GM21576 (cell line): ENCODE measurements around the gene ISL1.

Experiments
- ATAC-seq: cut with Tn5 transposase; IDR thresholded peaks from one replicate; pipeline ENCODE4 v1.9.1; 2021; ENCODE audit warnings: mild to moderate bottlenecking, moderate library complexity; ENCODE audit not compliant: unreplicated experiment

The ISL1 gene

GRCh38 chr5:51383131-51384121 lies at the start of gene ISL1:
TSS of gene ISL1 (plus strand) at chr5:51383448. CDS start at chr5:51383672, 224 bp downstream.
- ATAC-seq: no peak

DNA sequence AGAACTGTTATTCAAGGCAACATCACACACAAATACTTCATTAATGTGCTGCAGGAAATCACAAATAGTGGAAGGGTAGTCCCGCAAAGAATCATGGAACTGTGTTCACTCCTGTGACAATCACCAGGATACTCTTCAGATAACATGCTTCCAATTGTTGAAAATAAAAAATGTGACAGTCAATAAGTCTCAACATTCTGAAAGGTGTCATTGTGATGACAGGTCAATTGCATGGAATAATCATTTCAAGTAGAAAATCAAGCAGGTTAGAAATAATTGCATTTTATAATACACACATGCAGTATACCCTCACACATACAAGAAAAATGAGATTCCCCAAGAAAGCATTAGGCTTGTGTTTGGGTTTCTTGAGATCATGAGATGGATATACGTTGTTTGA lies 46.4 kb upstream of the ISL1 start:
- ATAC-seq: no peak

DNA sequence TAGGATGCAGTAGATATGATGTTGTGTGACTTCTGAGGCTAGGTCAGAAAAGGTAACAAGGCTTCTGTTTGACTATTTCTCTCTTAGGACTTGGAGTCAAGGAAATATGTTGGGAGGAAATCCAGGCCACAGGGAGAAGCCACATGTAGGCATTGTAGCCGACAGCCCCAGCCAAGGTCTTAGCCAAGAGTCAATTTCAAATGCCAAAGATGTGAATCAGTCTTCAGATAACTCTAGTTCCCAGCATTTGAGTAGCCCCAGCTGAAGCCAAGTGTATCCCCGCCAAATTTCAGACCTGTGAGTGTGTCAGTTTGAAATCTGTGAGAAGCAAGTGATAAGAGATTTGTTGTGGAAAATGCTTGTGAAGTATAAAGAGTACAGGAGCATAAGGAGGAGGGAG lies 38.1 kb upstream of the ISL1 start:
- ATAC-seq: no peak

- no peak for ATAC-seq
These were observed 36.1 kb upstream of the ISL1 start for GRCh38 chr5:51347157-51347556.

DNA sequence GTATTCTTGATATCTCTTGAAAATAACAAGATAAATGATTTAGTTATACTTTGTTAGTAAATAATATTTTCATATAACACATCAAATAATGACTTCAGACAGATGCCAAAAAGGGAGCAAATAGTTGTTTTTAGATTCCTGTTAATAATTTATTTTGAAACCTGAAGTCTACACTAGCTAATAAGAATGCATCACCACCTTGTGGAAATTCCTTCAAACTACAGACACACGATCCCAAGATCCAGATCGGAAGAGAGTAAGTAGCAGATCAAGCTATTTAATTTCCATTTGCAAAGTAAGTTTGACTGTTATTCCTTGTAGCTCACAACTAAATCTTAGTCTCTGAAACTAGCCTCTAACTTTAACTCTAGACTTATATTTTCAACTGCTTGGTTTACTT lies 35.5 kb upstream of the ISL1 start:
- ATAC-seq: no peak

DNA sequence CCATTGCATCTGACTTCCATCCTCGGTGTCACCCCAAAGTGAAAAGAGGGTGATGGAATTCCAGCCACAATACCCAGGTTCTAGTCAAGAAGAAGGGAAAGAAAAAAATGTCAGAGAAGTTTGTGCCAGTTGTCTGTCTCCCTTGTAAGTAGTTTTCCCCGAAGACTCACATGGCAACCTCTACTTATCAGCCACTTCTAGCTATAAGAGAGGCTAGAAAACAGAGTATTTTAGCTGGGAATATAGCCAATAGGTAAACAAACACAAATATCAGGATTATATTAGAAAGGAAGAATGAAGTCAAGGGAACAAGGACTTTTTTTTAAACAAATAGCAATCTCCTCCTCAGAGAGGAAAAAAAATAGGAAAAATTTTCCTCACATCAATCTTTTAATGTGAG lies 12.2 kb upstream of the ISL1 start:
- no peak for ATAC-seq

DNA sequence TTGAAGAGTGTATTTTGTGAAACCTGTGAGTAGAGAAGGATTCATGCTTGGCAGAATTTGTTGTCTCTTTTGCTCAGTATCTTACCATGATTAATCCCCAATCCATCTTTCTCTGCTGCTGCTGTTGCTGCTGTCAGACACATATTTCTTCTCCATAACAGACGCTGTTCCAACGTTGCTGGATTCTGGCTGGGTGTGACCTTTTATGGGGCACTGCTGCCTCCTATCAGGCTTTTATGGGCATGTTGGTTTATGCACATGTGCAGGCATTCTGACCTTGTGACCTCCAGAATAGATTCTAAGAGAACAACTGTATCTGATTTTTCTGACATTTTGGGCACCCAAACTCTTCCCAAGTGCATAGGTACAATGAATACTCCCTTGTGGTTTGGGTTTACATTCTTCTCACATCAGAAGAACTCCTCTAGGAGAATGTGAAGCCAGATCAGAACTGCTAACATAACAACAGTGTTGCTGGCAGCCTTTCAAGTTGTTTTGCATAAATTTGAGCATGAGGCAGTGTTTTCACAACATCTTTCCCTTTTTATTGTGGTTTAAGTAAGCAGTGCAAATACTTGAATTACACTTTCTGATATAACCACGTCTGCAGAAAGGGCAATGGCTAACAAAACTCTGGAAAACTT lies 9.2 kb upstream of the ISL1 start:
- no peak for ATAC-seq

- ATAC-seq: no peak
These were observed 8.2 kb upstream of the ISL1 start for GRCh38 chr5:51375084-51375483.

DNA sequence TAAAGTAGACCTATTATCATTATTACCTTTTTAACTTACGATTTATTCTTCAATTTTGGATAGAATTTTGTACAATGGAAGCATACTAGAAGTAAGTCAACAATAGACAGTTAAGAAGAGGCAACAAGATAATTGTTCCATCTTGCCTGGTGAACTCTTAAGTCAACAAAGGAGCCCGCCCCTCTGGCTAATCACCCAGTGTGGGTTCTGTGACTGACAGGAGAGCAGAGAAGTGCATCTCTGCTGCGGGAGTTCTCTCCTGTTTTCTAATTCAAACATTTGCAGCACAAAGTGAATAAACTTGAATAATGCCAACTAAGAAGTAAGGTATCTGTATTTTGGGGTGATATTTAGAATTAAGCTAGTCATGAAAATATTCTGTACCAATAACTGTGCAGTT lies 6.7 kb upstream of the ISL1 start:
- no peak for ATAC-seq

DNA sequence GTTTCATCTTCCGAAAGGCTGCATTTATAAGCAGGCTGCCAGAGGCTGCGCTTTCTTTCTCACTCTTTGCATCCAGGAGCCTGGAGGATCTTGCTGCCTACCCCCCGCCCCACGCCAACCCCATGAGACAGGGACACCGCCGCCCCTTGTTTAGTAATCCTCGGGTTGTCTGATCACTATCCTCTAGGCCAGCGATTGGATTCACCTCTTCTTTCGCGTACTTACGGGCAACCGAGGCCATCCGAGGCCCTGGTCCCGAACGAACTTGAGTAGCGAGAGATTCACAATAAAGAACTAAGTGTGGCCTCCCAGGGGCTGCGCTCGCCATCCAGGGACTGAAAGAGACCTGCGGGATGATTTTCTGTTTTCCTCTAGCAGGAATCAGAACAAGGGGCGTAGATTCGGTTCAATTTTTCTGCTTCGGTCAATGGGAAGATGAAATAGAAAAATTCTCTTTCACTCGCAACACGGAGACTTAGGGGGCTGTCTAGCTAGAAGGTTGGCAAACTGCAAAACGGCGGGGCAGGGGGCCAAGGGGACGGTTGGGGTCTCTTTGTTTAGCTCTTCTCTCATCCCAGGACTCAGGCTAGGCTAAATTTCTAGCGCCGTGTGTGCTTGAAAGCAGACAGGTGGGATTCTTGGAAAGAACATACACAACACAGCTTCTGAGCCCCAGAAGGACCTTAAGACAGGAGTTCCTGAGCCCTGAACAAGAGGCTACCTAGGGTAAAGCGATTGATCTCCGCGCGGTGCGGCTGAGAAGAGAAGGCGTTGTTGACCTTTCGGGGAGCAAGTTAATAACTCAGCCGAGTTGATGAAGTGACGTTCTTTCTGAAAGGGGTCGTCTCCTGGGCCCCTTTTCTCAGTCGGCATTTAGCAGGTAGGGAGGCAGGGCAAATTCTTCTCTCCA lies 5.8 kb upstream of the ISL1 start:
- no peak for ATAC-seq

- no peak for ATAC-seq
These were observed 5.2 kb upstream of the ISL1 start for GRCh38 chr5:51378061-51378409.

DNA sequence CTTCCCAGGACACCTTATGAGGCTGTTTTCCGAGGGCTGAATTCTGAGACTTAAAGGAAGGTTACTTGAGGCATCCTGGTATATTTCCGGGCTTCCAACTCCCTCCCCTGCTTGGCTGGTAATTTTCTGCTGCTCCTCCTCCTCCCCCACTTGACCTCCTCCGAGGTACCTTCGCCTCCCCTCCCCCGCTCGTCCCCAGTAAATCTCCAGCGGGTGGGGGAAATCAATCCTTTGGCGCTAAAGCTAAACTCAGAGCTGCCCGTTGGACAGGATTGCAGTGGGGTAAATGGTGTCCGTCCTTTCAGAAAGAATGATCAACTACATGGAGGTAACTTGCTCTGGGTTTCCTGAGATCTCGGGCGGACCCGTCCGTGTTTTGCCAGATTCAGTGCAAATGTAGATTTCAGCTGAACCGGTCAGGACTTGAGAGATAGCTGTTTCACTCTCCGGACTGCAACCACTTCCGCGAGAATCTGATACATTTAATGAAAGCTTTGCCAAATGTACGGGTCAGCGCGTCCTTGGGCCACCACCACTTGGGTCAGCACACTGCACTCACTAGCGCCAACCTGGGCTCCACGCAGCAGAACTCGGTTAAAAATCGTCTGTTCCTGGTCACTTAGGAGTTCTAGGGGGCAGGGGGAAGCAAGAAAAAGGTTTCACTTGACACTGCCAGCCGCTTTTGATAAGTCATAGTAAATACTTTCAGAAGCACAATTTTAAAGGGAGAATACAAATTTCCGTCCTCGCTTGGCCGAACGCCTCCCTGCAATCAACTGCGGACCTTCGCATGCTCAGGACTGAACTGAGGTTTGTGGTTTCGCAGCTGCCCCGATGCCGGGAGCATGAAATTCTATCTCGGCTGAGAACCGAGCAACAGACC lies 4.6 kb upstream of the ISL1 start:
- no peak for ATAC-seq

GRCh38 chr5:51379331-51379700 lies 3.9 kb upstream of the ISL1 start:
- ATAC-seq: no peak

DNA sequence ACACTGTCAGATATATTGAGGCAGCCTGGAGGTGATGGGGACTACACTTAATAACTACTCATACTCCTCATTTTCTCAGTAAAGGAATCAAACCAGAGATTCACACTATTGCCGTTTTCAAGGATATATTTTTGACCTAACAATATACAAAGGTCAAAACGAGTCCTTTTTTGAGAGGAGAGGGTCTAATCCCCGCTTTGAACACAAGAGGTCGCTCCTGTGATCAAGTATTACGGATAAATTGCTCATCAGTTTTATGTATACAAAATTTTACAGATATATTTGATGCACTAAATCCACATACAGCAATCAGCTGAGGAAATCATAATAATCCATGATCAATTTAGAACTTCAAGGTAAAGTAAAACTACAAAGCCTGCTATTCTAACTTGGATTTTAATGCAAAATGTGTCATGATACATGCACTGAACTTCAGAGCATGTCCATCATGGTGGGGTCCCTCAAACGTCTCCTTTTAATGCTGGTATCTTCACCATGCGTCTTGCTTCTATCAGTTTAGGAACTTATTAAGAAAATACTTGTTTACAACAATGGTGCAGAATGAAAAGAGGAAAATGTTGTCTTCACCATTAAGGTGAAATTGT lies 2.5 kb upstream of the ISL1 start:
- ATAC-seq: no peak

GRCh38 chr5:51381761-51382474 lies 1.3 kb upstream of the ISL1 start:
- ATAC-seq: no peak

- ATAC-seq: no peak
These were observed 622 bp upstream of the ISL1 start for GRCh38 chr5:51382521-51383130.

- no peak for ATAC-seq
These were observed 1.1 kb downstream of the ISL1 start for GRCh38 chr5:51384281-51384840.

DNA sequence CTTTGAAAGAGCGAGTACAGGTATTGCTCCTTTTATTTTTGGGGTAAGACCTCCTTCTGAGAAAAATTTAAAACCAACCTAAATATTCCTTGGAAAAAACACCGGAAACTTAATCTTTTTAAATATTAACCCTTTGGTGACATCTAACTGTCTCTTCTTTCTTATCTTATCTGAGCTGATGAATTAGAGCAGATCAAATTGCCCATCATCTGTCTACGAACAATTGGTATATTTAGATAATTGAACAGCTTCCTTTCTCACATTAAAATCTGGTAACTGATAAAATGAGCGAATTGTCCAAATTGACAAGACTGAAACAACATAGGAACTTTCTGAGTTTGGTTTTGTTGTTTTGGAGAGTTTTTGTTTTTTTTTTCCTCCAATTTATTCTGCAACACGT lies 2.0 kb downstream of the ISL1 start:
- ATAC-seq: no peak
